HG03196 (cell line): ENCODE results near the gene MAP2K2.

ENCODE experiments used
- ATAC-seq: cut with Tn5 transposase; IDR thresholded peaks from one replicate; pipeline ENCODE4 v1.9.1; 2021; ENCODE audit not compliant: unreplicated experiment

Gene MAP2K2

DNA sequence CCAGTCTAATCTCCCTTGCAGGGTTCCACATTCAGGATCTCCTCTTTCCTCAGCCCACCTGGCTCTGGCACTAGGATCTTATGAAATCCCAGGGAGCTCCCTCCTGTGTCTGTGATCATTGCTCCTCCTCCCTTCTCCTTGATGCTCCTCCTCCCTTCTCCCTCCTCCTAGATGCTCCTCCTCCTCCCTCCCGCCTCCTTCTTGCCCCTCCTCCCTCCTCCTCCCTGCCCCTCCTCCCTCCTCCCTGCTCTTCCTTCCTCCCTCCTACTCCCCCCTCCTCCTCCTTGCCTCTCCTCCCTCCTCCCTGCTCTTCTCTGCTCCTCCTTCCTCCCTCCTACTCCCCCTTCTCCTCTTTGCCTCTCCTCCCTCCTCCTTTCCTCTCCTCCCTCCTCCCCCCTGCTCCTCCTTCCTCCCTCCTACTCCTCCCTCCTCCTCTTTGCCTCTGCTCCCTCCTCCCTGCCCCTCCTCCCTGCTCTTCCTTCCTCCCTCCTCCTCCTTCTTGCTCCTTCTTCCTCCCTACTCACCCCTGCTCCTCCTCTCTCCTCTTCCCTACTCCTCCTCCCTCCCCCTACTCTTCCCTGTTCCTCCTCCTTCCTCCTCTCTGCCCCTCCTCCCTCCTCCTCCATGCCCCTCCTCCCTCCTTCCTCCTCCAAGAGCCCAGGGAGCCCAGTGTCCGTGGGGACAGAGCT is 42.3 kb downstream of the MAP2K2 start:
- no peak for ATAC-seq

DNA sequence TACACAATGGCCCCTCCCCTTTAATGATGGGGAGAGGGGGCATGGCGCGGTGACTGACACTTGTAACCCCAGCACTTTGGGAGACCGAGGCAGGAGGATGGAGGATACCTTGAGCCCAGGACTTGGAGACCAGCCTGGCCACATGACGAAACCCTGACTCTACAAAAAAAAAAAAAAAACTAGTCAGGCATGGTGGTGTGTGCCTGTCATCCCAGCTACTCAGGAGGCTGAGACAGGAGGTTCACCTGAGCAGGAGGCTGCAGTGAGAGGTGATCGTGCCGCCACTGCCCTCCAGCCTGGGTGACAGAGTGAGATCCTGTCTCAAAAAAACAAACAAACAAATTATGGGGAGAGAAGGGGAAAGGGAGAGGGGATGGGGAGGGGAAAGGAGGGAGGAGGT is 43.4 kb downstream of the MAP2K2 start:
- no peak for ATAC-seq

DNA sequence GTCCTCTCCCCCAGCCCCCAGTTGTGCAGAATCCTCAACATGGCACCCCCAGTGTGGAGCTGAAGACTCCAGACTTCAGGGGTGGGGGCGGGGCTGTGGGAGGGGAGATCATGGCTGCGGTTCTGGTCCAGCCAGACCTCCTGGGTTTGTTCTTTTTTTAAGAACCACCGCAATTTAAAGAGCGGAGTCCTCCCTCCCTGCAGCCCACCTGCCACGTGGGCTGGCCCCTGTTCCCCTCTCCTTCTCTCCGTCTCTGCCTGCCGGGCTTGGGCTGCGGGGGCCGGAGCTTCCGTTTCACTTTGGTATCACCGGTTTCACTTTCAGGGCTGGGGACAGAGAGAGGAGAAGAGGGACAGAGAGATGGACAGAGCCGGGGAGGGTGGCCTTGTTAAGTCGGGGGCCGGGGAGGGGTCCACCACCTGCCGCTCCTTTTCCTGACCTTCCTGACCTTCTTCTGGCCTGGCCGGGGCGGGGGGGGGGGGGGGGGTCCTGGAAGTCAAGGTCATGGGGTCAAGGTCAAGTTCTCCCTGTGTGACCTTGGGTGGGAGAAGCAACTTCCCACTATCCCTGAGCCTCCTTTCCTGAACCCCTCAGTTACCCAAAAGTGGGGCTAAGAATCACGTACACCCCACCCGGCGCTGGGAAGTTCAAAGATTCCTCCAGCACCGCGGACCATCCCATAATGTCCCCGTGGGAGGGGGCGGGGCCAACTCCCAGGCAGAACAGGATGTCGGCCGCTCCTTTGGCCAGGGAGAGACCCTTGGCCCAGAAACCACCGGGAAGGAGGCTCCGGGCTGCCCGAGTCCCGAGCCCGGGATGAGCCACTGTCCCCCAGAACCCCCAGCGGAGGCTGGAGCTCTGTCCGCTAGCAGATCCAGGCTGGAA is 45.9 kb downstream of the MAP2K2 start:
- no peak for ATAC-seq

DNA sequence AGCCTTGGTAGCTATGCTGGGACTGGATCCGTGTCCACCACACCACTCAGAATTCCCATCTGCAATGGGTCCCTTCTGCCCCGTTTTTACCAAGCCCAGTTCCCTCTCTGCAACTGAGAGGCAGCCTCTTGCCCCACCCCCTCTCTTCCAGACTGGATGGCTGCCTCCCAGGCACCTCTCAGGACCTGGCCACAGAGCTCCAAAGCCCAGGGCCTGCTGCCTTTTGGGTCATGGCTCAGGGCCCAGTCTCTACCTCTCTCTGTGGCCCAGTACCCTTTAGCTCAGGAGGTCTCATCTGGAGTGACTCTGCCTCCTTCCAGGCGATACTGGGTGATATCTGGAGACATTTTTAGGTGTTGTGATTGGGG is 46.9 kb downstream of the MAP2K2 start:
- ATAC-seq: no peak

DNA sequence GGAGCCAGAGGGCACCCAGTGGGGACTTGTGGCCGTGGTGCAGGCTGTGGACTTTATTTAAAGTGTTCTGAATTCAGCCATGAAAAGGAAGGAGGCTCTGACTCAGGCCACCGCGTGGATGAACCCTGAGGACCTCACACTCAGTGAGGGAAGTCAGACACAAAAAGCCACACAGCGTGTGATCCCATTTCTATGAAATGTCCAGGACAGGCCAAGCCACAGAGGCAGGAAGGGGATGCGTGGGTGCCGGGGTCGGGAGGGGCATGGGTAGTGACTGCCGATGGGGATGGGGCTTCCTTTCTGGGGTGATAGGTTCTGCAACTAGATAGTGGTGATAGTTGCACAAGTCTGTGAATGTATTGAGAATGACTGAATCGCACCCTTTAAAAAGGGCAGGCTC is 48.5 kb downstream of the MAP2K2 start:
- ATAC-seq: no peak

DNA sequence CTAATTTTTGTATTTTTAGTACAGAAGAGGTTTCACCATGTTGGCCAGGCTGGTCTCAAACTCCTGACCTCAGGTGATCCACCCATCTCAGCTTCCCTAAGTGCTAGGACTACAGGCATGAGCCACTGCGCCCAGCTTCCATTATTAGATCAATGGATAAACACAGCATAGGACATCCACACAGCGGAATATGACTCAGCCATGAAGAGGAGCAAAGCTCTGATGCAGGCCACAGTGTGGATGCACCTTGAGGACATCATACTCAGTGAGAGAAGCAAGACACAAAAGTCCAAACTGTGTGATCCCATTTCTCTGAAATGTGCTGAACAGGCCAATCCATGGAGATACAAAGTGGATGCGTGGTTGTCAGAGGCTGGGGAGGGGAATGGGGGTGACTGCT is 52.3 kb downstream of the MAP2K2 start:
- no peak for ATAC-seq

DNA sequence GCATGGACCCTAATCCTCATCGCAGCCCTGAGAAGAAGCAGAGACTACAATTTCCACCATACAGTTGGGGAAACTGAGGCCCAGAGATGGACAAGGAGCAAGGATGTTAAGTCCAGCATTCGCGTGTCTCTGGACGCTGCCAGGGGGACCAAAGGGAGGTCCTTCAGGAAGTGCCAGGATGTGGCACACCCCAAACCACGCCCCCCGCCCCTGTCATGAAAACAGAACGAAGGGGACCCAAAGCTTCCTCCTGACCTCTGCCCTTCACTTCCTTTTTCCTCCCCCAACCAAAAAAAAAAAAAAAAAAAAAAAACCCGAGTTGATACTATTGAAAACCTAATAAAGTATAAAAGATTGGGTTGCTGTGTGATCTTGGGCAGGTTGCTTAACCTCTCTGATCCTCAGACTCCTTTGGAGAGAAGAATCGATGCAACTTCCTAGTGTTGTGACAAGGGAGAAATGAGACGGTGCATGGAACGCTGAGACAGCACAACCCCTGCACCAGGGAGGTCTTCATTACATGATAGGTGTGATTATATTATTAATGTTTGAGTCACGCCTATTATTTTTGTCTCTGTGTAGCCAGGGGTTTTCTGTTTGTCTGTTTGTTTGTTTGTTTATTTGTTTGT is 54.5 kb downstream of the MAP2K2 start:
- no peak for ATAC-seq

DNA sequence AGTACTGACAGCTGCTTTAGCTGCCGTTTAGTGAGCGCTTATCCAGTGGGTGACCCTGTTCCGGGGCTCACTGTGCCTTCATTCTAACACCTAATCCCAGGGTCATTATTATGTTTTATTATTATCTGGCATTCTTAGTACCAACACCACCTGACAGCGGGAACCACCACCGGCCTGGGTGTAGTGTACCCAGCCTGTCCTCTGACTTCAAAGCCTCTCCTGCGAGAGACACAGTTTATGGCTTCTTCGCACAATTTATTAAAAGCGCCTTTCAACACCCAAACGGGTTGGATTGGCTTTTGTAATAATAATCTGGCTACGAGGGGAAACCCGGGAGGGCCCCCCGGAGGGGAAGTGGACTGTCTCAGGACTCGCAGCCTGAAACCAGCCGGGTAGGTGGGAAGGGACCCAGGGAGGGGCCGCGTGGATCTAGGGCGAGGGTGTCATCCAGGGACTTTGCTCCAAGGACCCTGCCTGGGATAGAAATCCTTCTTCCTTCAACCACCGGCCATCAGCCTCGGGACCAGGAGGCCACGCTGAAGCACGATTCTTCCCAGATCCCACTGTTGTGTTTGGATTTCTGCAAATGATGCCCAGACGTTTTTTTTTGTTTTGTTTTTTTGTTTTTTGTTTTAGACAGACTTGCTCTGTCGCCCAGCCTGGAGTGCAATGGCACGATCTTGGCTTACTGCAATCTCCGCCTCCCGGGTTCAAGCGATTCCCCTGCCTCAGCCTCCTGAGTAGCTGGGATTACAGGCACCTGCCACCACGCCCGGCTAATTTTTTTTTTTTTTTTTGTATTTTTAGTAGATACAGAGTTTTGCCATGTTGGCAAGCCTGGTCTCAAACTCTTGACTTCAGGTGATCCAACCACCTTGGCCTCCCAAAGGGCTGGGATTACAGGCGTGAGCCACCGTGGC is 55.6 kb downstream of the MAP2K2 start:
- no peak for ATAC-seq

DNA sequence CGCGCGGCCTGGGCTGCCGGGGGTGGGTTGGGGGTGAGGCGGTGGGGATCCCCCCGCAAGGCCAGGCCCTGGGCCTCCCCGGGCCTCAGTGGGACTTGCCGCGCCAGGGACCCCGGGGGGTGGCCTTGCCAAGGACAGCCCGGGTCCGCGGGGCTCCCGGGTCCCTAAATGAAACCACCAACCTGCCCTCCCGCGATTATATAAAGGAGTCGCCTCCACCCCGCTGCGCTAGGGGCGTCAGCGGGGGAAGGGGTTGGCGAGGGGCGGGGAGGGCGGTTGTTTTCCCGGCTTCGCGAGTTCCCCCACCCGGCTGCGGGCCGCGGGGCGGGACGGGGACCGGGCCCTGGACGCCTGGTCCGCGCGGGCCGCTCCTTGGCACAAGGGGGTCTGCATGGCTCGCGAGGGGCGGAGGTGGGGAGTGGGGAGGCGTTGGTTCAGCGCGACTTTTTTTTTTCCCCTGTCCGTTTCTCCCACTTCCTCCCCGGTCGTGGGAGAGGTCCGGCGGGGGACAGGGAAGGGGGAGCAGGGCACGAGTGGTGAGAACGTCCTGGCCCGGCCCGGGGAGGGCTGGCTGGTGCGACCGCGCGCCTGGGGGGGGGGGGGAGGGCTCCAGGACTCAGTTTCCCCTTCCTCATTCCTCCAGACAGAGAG is 56.4 kb downstream of the MAP2K2 start:
- ATAC-seq: no peak

DNA sequence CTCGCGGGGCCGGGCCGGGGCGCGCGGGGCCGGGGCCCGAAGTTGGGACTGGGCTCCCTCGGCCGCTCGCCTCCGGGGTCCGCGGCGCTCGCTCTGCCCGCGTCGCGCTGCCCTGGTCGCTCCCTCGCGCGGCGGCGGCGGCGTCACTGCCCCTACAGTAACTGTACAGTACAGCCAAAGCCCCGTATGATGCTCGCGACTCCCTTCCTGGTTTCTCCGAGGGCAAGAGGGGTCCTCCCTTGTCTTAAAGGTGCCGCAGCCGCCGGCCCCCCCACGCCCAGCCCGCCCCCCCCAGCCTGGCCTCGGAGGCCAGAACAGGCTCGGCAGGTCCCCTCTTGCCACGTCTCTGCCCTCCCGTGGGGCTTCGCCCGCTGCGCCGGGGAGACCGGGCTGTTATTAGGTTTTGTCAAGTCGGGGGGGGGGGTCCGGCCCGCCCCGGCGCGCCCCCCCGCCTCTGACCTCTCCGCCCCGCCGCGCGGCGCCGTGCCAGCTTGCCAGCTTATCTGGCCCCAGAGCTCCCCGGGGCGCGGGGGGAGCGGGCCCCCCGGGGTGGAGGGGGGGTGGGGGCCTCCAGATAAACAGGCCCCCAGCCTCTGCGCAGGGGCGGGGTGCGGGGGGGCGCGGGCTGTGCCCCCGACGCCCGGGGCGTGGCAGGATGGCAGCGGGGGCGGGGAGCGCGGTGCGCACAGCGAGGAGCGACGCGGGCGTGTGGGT is 57.1 kb downstream of the MAP2K2 start, which contains the start of gene ZBTB7A:
TSS of gene ZBTB7A (minus strand) at position 218 of the 714 bp plus-strand sequence. CDS start 11,667 bp downstream, outside the sequence.
- ATAC-seq: no peak

DNA sequence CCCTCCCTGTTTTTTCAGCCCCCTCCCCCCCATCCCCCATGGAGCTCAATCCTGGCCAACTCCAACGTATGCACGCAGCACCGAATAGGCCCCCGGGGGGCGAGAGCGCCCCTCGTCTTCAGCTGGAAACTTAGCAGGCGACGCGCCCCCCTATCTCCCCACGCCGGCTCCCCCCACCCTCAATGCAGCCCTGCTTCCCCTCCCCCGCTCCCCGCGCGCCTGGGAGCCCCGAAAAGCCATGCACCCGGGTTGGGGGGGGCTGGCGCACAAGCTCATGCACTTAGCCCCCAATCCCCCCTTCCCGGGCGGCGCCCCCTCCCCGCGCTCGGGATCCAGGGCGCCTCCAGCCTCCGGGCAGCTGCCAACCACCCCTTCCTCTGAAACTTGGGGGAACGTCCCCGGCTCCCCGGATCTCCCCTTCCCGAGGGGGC is 57.7 kb downstream of the MAP2K2 start:
- ATAC-seq: no peak

DNA sequence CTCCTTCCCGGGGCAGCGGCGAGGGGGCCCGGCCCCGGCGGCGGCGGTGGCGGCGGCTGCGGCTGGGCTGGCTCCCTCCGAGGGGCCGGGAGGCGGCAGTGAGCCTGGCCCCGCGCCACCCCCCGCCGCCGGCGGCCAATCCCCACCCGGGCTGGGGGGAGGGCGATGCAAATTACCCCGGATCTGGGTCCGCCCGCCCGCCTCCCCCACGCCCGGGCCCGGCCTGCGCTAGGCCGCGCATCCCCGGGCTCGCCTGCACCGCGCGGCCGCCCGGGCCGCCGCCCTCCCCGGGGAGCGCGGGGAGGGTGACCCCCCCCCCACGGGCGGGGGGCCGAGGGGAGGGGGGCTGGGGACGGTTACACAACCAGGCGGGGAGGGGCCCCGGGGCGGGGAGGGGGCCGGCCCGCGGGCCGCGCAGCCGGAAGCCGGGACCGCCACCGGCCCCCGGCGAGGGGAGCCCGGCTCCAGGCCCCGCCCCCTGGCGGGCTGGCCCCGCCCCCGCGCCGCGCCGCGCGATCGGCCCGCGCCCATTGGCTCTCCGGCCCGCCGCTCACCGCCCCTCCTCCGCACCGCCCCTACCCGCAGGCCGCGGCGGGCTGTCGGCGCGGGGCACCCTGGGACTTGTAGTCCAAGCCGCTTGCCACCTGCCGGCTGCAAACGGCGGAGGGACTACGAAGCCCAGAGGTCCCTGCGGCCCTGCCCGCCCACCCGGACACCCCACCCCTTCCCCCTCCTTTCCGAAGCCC is 58.3 kb downstream of the MAP2K2 start:
- peak; percentile 69 for ATAC-seq

DNA sequence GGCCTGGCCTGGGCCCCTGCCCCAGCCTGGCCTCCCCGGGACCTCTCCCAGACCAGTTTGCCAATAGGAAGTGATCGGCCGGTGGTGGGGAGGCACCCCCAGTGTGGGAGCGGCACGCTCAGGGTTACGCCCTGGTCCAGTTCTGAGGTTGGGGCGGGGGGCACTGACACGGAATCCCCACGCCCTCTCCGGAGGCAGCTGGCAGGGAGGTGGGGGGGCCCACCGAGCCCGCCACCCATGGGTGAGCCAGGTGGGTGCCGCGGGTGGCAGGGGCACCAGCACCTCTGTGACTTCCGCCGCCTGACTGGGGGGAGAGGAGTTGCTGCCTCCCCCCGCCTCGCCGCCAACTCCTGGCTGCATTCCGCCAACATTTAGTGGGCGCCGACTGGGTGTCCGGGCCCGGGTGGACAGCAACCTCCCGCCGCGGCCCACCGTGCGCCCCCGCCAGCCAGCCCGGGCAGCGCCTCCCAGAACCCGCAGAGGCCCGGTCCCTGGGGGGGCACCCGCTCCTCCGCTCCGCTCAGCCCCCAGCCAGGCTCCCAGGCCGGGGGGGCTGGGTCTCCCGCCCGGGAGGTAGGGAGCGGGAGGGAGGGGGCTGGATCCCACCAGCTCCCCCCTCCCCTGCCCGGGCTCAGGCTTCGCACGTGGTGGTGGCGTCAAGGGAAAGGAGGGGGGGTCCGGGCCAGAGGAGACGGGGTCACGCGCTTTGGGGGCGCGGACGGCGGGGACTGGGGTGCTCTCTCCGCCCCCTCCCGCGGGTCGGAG is 59.2 kb downstream of the MAP2K2 start:
- ATAC-seq: peak; percentile 4

DNA sequence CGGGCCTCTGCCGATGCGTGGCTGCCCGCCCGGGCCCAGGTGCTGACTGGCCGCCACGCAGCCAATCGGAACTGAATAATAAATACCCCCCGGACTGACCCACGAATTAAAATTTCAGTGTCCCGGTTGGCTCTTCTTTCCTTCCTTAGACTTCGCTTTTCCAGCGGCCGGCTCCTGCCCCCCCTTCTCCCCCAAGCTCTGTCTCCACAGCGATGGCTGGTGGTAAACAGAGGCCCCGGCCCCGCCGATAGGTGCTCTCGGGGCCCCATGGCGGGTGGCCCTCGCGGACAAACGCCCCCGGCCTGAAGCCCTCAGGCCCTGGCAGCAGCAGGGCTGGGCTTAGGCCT is 59.8 kb downstream of the MAP2K2 start:
- no peak for ATAC-seq

DNA sequence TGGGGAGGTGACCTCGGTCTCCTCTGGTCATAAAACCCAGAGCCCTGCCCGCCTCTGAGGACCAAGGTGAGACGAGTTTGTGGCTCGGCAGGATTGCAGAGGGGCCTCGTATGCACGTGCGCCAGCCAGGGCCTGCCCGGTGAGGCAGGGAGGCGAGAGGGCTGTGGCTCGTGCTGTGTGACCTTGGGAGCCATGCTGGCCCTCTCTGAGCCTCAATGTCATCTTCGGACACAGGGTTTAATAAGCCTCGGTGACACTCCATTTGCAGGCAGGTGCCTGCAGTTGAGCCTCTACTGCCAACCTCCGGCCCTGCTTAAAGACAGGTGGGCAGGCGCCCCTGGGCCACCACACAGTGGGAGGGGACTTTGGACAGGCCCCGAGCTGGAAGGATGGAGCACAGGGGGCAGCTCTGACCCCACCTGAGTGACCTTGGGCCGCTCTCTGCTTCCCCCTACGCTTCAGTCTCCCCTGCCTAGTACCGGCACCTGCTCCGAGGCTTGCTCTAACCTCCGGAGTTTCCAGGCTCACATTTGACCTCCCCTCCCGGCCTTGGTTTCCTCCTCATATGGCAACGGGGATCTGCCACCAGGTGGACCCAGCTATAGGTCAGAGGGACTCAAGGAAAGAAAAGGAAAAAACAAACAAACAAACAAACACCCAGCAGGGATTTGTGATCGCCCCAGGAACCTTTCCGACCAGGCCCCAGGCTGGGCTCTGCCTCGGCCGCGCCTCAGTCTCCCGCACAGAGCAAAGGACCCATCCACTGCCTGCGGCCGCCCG is 60.4 kb downstream of the MAP2K2 start:
- no peak for ATAC-seq

DNA sequence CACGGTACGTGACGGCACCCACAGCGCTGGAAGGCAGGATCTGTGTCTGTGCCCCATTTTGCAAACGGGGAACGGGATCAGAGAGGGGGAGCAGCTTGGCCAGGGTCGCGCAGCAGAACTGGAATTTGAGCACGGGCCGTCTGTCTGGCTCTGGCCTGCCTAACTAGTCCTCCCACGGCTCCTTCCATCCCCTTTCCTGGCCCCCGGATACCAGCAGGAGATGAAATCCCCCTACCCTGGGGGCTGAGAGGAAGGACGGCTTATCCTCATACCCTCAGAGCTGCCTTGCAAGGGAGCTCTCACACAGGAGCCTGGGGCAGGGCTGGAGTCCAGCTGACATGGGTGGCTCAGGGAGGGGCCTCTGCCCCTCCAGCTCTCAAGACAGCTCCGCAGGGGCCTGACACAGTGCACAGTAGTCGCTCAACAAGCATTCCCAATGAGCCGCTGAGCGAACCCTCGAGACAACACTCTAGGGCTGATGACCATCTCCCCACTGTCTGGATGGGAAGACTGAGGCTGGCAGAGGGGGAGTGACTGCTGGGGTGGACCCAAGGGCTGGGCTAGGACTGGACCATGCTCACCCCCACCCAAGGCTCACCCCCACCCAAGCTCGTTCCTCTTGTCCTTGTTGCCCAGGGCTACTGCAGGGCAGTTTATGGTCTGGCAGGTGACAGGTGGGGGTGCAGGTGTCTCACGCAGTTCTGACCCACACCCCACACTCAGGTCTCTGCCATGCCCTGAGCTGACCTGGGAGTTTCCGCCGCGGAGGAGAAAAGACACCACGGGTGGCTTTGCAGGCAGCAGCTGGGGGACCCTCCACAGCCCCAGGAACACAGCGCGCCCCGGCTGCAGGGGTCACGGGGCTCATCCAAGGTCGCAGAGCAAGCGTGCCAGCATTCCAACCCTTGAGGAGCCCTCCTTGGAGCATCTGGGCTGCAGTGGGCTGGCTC is 61.2 kb downstream of the MAP2K2 start:
- ATAC-seq: no peak
